Thoracic aorta (tissue), 2 donors: ENCODE measurements around the gene RHBG. TPM values are rescaled to one million over a fixed set of nuclear protein-coding genes. Genes with fewer than 3 reads are reported as not detected.
A peak's percentile ranks its signal among the peaks of the same experiment; 100 is the strongest.
"Not testable (repeated sequence)": the region's sequence is repeated elsewhere in the genome, so short reads cannot be mapped to it uniquely, and the experiment has no call there.

Experiments
- ATAC-seq: fragments of 150-250 bp; one replicate; pipeline ENCODE4 v1.8.0; 2017; ENCODE audit warnings: low read depth; ENCODE audit not compliant: insufficient number of reproducible peaks, low FRiP score
- DNase-seq: peaks from one replicate; pipeline ENCODE4 v3.0.0-alpha.2; 2020; ENCODE audit warnings: low spot score
- H3K27ac ChIP-seq, 2 donors: fragments of 200-600 bp; sonication (generic); 1 replicate in 1 of 2; 2 replicates in 1 of 2; pipeline ENCODE4 v1.5.1; 2016; ENCODE audit warnings: mild to moderate bottlenecking in 2 of 2, moderate library complexity in 2 of 2
- H3K27me3 ChIP-seq: fragments of 200-600 bp; sonication (generic); replicated peaks from 2 replicates; pipeline ENCODE4 v1.6.0; 2016; ENCODE audit warnings: mild to moderate bottlenecking; ENCODE audit not compliant: insufficient read depth
- H3K36me3 ChIP-seq: fragments of 200-600 bp; sonication (generic); one replicate; pipeline ENCODE4 v1.5.1; 2016
- H3K4me1 ChIP-seq, 2 donors: fragments of 200-600 bp; sonication (generic); 1 replicate in 1 of 2; 2 replicates in 1 of 2; pipeline versions ENCODE4 v1.5.1 to v1.6.0; 2016; ENCODE audit warnings: low read depth in 2 of 2, mild to moderate bottlenecking in 1 of 2; ENCODE audit not compliant: control insufficient read depth in 1 of 2
- H3K4me3 ChIP-seq: fragments of 200-600 bp; sonication (generic); 2 replicates; pipeline ENCODE4 v1.5.1; 2016; ENCODE audit warnings: mild to moderate bottlenecking
- H3K9me3 ChIP-seq: fragments of 200-600 bp; sonication (generic); 2 replicates; pipeline ENCODE4 v1.5.1; 2016
- total RNA-seq, 2 donors: library from RNA; depleted of rRNA; stranded (reverse); fragments of >200 nt; gene quantifications; one replicate each; pipeline versions ENCODE4 v1.1.0 to v1.2.3, GENCODE V29; 2016
- TF ChIP-seq, protein P1 (sequence below): fragments of 200-600 bp; sonication (generic); IDR thresholded peaks from one replicate; pipeline ENCODE4 v1.5.1; 2019; ENCODE audit warnings: antibody characterized with exemption

RHBG gene
- total RNA-seq, 2 donors from 2014 or later: not detected

- Histone ChIP-seq H3K27ac (no peak overlapping the region), H3K36me3 (no peaks in the 10 kb centered on the region), H3K27me3 (no peaks in the 10 kb centered on the region), H3K4me1 (no peaks in the 10 kb centered on the region), H3K4me3 (no peak overlapping the region), H3K9me3 (no peaks in the 10 kb centered on the region)
- TF ChIP-seq, protein P1, sequence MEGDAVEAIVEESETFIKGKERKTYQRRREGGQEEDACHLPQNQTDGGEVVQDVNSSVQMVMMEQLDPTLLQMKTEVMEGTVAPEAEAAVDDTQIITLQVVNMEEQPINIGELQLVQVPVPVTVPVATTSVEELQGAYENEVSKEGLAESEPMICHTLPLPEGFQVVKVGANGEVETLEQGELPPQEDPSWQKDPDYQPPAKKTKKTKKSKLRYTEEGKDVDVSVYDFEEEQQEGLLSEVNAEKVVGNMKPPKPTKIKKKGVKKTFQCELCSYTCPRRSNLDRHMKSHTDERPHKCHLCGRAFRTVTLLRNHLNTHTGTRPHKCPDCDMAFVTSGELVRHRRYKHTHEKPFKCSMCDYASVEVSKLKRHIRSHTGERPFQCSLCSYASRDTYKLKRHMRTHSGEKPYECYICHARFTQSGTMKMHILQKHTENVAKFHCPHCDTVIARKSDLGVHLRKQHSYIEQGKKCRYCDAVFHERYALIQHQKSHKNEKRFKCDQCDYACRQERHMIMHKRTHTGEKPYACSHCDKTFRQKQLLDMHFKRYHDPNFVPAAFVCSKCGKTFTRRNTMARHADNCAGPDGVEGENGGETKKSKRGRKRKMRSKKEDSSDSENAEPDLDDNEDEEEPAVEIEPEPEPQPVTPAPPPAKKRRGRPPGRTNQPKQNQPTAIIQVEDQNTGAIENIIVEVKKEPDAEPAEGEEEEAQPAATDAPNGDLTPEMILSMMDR: no peak
- ATAC-seq: no peak
- DNase-seq: no peak
Observed at GRCh38 chr1:156360534-156360933, 8.5 kb upstream of the RHBG start.

GRCh38 chr1:156365754-156366153, 3.3 kb upstream of the RHBG start:
- H3K4me1 ChIP-seq: peaks cover 4 to 10% of the 10 kb centered on the region in 2 donors
- H3K4me3 ChIP-seq: no peak overlapping the region
- no peaks in the 10 kb centered on the region for H3K36me3 ChIP-seq
- TF ChIP-seq, protein P1: no peak
- ATAC-seq: no peak
- no peak for DNase-seq
- H3K27me3 ChIP-seq: no peaks in the 10 kb centered on the region
- no peak overlapping the region for H3K27ac ChIP-seq
- no peaks in the 10 kb centered on the region for H3K9me3 ChIP-seq

- no peak overlapping the region for H3K4me3 ChIP-seq
- H3K9me3 ChIP-seq: no peaks in the 10 kb centered on the region
- H3K4me1 ChIP-seq: peaks cover 4 to 10% of the 10 kb centered on the region in 2 donors
- TF ChIP-seq, protein P1: no peak
- H3K27me3 ChIP-seq: no peaks in the 10 kb centered on the region
- DNase-seq (no peak), ATAC-seq (no peak)
- H3K36me3 ChIP-seq: no peaks in the 10 kb centered on the region
- H3K27ac ChIP-seq: no peak overlapping the region
Observed at GRCh38 chr1:156366378-156367166, 2.4 kb upstream of the RHBG start.

DNA sequence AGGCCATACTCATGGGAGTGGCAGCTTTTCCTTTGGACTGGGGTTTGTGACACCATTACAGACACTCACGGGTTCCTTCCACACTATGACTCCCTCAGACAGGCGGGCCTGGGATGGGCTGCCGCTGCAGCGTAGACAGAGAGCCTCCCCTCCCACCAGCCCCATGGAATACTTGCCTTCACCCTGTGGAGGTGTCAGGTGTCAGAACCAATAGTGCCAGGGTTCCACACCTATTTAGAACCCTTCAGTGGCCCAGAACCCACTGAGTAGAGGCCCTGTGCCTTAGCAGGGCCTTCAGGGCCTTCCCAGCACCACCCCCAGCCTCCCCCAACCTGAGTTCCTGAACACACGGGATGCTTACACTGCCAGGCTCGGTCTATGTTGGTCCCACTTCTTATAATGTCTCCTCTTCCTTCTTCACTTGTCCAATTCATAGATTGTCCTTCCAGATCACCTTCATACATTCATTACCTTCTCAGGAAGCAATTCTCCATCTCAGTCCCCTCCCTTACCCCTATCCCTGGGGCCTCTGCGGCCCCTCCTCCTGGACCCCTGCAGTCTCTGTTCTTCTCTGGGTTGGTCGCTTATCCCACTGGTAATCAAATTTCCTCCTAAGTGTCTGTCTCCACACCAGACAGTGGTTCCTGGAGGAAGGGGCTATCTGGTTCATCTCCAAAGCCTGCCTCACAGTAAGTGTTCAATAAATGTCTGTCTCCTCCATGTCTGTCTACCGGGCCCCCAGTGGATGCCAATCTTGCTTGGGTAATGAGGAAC, 1.4 kb upstream of the RHBG start:
- ATAC-seq (no peak), DNase-seq (no peak)
- Histone ChIP-seq H3K27ac (no peak overlapping the region), H3K36me3 (no peaks in the 10 kb centered on the region), H3K27me3 (no peaks in the 10 kb centered on the region), H3K4me3 (no peak overlapping the region), H3K9me3 (no peaks in the 10 kb centered on the region), H3K4me1 (peaks cover 4 to 10% of the 10 kb centered on the region in 2 donors)
- TF ChIP-seq, protein P1: no peak

GRCh38 chr1:156368157-156368658, 803 bp upstream of the RHBG start:
- Histone ChIP-seq H3K27ac (no peak overlapping the region), H3K4me1 (peaks cover 4 to 10% of the 10 kb centered on the region in 2 donors), H3K4me3 (no peak overlapping the region), H3K9me3 (no peaks in the 10 kb centered on the region), H3K36me3 (no peaks in the 10 kb centered on the region), H3K27me3 (no peaks in the 10 kb centered on the region)
- TF ChIP-seq, protein P1: no peak
- DNase-seq (no peak), ATAC-seq (no peak)

- peak overlapping the region; percentile 69 for H3K4me3 ChIP-seq
- not testable (repeated sequence) for ATAC-seq, H3K27ac ChIP-seq, H3K9me3 ChIP-seq, H3K27me3 ChIP-seq, H3K4me1 ChIP-seq, H3K36me3 ChIP-seq, DNase-seq
Observed at GRCh38 chr1:156369685-156370286, 775 bp downstream of the RHBG start.
